Nephron (organoid): ENCODE data around the gene COG2.

ENCODE experiments used
- H3K27ac Mint-ChIP-seq, 3 experiments: 2 replicates each; pipeline ENCODE4 v1.8.0; 2020; ENCODE audit warnings: mixed read lengths in 3 of 3, mild to moderate bottlenecking in 2 of 3, moderate library complexity in 1 of 3
- H3K27me3 Mint-ChIP-seq: 2 replicates; pipeline ENCODE4 v1.8.0; 2021; ENCODE audit warnings: low read depth, mild to moderate bottlenecking, moderate library complexity, mixed read lengths
- H3K36me3 Mint-ChIP-seq: 2 replicates; pipeline ENCODE4 v1.8.0; 2020; ENCODE audit warnings: low read depth, mixed read lengths
- H3K4me1 Mint-ChIP-seq: 2 replicates; pipeline ENCODE4 v1.8.0; 2020; ENCODE audit warnings: mixed read lengths
- H3K4me3 Mint-ChIP-seq, 3 experiments: 2 replicates each; pipeline ENCODE4 v1.8.0; 2020; ENCODE audit warnings: mild to moderate bottlenecking in 3 of 3, mixed read lengths in 3 of 3, moderate library complexity in 2 of 3
- H3K9me3 Mint-ChIP-seq: 2 replicates; pipeline ENCODE4 v1.8.0; 2020; ENCODE audit warnings: mixed read lengths
- TF ChIP-seq, protein P1 (sequence below), 3 experiments: fragments of 200-600 bp; sonication (generic); IDR thresholded peaks; one replicate each; pipeline ENCODE4 v1.5.0; 2021; ENCODE audit warnings: antibody characterized with exemption in 3 of 3; ENCODE audit not compliant: unreplicated experiment in 3 of 3

Gene COG2

DNA sequence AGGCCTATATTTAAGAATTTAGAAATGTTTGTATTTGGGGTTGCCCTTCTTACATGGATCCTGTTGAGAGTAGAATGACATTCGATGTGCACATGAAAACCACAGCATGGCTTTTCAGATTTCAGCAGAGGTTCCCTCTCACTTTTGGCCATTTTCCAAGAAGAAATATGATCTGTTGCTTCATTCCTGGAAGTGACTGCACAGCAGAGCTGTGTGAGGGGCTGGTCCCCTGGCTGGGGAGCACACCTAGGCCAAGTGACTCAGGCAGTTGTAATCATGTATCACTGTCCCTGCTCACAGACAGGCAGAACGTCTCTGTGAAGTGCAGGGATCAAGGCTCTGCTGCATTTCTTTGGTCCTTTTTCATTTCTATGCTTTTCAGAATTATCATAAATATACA is 39.3 kb downstream of the COG2 start:
- TF ChIP-seq, protein P1, sequence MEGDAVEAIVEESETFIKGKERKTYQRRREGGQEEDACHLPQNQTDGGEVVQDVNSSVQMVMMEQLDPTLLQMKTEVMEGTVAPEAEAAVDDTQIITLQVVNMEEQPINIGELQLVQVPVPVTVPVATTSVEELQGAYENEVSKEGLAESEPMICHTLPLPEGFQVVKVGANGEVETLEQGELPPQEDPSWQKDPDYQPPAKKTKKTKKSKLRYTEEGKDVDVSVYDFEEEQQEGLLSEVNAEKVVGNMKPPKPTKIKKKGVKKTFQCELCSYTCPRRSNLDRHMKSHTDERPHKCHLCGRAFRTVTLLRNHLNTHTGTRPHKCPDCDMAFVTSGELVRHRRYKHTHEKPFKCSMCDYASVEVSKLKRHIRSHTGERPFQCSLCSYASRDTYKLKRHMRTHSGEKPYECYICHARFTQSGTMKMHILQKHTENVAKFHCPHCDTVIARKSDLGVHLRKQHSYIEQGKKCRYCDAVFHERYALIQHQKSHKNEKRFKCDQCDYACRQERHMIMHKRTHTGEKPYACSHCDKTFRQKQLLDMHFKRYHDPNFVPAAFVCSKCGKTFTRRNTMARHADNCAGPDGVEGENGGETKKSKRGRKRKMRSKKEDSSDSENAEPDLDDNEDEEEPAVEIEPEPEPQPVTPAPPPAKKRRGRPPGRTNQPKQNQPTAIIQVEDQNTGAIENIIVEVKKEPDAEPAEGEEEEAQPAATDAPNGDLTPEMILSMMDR (IDR thresholded peaks at IDR 0.05; ENCODE audit: unreplicated experiment in 3 of 3): no peak
- Mint-ChIP-seq H3K27me3 (no peaks in the 10 kb centered on the region), H3K9me3 (peaks cover 4% of the 10 kb centered on the region), H3K4me3 (no peak overlapping the region), H3K27ac (peak overlapping the region; percentile 53 to 77 (median 76)), H3K4me1 (peaks cover 41% of the 10 kb centered on the region), H3K36me3 (peaks cover 68% of the 10 kb centered on the region)

DNA sequence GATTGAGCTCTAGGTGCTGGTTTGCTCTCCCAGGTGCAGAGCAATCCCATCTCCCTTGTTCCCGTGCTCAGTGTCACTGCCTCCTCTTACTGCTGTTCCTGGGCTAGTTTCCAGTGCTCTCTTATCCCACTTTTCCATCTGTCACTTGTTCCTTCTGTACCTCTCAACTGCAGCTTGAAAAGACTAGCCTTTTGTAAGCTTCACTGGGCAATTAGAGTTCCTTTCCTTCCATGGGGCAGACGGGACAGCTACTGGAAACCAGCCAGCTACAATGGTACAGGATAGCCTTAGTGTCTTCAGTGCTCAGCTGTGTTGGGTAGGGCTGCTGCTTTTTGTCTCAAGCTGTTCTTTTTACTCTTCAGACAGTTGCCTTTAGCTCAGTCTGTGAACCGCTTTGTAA is 40.0 kb downstream of the COG2 start:
- H3K4me1 Mint-ChIP-seq: peaks cover 41% of the 10 kb centered on the region
- peak overlapping the region in 2 of 3 experiments; percentile 53 to 82 for H3K27ac Mint-ChIP-seq
- TF ChIP-seq, protein P1 (IDR thresholded peaks at IDR 0.05; ENCODE audit: unreplicated experiment in 3 of 3): no peak
- no peaks in the 10 kb centered on the region for H3K9me3 Mint-ChIP-seq
- peaks cover 67% of the 10 kb centered on the region for H3K36me3 Mint-ChIP-seq
- H3K27me3 Mint-ChIP-seq: no peaks in the 10 kb centered on the region
- H3K4me3 Mint-ChIP-seq: no peak overlapping the region

DNA sequence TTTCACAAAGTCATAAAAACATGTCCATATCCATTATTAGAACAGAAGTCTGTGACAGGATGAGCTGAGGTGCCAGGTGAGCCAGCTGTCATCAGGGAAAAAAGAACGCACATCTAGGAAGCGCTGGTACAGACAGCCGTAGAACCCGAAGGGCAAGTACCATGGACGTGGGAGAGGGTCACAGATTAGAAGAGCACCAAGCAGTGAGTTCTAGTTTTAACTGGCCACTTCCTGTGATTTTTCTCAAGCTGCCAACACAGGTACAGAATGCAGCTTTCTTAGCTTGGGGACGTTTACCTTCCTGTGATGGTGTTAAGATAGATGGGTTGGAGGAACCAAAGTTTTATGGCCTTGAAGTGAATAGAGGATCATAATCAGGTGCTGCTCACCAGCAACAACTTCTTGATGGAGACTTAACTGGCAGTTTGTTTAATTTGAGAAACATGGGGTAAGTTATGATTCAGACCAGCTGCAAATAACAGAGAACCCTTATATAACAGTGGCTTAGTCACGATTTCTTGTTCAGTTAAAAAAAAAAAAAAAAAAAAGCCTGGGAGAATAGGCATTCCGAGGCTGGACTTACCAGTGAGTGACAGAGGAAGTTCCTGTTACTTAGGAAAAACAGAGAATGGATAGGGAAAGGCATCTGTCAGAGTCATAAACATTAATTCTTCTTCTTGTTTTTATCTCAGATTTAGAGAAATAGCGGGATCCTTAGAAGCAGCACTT is 40.8 kb downstream of the COG2 start:
- Mint-ChIP-seq H3K27me3 (no peaks in the 10 kb centered on the region), H3K4me1 (peaks cover 41% of the 10 kb centered on the region), H3K27ac (peak overlapping the region in 1 of 3 experiments; percentile 49), H3K36me3 (peaks cover 66% of the 10 kb centered on the region), H3K9me3 (no peaks in the 10 kb centered on the region), H3K4me3 (no peak overlapping the region)
- TF ChIP-seq, protein P1 (IDR thresholded peaks at IDR 0.05; ENCODE audit: unreplicated experiment in 3 of 3): no peak

DNA sequence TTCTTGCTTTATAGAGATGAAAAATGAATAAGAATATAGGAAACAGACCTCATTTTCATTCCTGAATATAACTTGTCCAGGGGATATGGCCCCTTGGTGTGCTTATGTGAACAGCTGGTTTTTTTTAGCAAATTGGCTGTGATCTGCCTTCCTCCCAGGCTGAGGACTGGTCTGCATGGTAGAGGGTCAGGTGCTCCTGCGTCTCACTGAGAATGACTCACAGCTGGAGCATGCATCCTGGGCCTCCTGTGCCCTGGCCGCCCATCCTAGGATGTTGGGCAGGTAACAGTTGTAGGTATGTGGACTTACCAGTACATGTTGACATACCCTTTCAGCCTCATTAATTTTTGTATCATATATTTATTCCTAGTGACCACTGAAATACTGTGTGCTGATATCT is 41.9 kb downstream of the COG2 start:
- TF ChIP-seq, protein P1 (IDR thresholded peaks at IDR 0.05; ENCODE audit: unreplicated experiment in 3 of 3): no peak
- peaks cover 32% of the 10 kb centered on the region for H3K4me1 Mint-ChIP-seq
- H3K4me3 Mint-ChIP-seq: no peak overlapping the region
- peaks cover 61% of the 10 kb centered on the region for H3K36me3 Mint-ChIP-seq
- H3K9me3 Mint-ChIP-seq: no peaks in the 10 kb centered on the region
- H3K27ac Mint-ChIP-seq: no peak overlapping the region
- H3K27me3 Mint-ChIP-seq: no peaks in the 10 kb centered on the region

DNA sequence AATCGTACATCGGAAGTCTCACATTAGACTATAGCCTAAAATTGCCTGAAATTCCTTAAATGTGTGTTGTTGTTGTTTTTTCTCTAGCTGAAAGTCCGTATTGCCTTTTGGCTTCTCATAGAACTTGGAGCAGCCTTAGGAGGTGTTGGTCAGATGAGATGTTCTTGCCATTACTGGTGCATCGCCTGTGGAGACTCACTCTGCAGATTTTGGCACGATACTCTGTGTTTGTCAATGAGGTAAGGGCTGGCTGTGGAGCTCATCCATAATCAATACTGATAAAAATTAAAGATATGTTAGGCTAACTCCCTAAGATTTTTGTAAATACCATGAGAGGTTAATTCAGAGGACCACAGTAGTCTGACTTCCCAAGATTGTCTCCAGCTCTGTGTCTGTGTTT is 42.7 kb downstream of the COG2 start:
- no peak overlapping the region for H3K27ac Mint-ChIP-seq
- H3K36me3 Mint-ChIP-seq: peaks cover 60% of the 10 kb centered on the region
- H3K4me1 Mint-ChIP-seq: peaks cover 24% of the 10 kb centered on the region
- TF ChIP-seq, protein P1 (IDR thresholded peaks at IDR 0.05; ENCODE audit: unreplicated experiment in 3 of 3): no peak
- no peak overlapping the region for H3K4me3 Mint-ChIP-seq
- no peaks in the 10 kb centered on the region for H3K9me3 Mint-ChIP-seq
- no peaks in the 10 kb centered on the region for H3K27me3 Mint-ChIP-seq

DNA sequence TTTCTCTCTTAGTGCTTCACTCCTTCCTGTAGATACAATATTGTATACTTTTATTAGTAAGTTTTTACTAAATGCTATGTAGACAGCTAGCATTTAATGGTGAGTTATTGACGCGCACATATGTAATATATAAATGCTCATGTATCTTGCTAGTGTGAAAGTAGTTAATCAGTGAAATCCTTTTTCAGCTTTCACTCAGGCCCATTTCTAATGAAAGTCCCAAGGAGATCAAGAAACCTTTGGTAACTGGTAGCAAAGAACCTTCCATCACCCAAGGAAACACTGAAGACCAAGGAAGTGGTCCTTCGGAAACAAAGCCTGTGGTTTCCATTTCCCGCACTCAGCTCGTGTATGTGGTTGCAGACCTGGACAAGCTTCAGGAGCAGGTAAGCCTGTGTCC is 44.5 kb downstream of the COG2 start:
- Mint-ChIP-seq H3K4me1 (peaks cover 15% of the 10 kb centered on the region), H3K27me3 (no peaks in the 10 kb centered on the region), H3K9me3 (no peaks in the 10 kb centered on the region), H3K4me3 (no peak overlapping the region), H3K27ac (no peak overlapping the region), H3K36me3 (peaks cover 67% of the 10 kb centered on the region)
- TF ChIP-seq, protein P1 (IDR thresholded peaks at IDR 0.05; ENCODE audit: unreplicated experiment in 3 of 3): no peak
